HEK293T (cell line): ENCODE results near the gene TPO.

Experiments used
- BHLHE40 ChIP-seq: fragments of 450-650 bp; IDR thresholded peaks from 2 replicates; pipeline ENCODE4 v1.6.1; 2016; ENCODE audit warnings: mild to moderate bottlenecking, moderate library complexity, borderline replicate concordance
- CTBP1 ChIP-seq: fragments of 450-650 bp; IDR thresholded peaks from 2 replicates; pipeline ENCODE4 v1.6.1; 2016; ENCODE audit warnings: borderline replicate concordance
- ELF4 ChIP-seq: fragments of 450-650 bp; IDR thresholded peaks from 2 replicates; pipeline ENCODE4 v1.6.1; 2017; ENCODE audit warnings: antibody characterized with exemption
- FOXM1 ChIP-seq: fragments of 450-650 bp; IDR thresholded peaks from 2 replicates; pipeline ENCODE4 v1.6.1; 2017; ENCODE audit warnings: mild to moderate bottlenecking, borderline replicate concordance
- HDGF ChIP-seq: fragments of 450-650 bp; IDR thresholded peaks from 2 replicates; pipeline ENCODE4 v1.6.1; 2017; ENCODE audit warnings: antibody characterized with exemption, borderline replicate concordance
- SP1 ChIP-seq: fragments of 450-650 bp; IDR thresholded peaks from 2 replicates; pipeline ENCODE4 v1.6.1; 2017
- ZNF384 ChIP-seq: fragments of 450-650 bp; IDR thresholded peaks from 2 replicates; pipeline ENCODE4 v1.6.1; 2016

DNA sequence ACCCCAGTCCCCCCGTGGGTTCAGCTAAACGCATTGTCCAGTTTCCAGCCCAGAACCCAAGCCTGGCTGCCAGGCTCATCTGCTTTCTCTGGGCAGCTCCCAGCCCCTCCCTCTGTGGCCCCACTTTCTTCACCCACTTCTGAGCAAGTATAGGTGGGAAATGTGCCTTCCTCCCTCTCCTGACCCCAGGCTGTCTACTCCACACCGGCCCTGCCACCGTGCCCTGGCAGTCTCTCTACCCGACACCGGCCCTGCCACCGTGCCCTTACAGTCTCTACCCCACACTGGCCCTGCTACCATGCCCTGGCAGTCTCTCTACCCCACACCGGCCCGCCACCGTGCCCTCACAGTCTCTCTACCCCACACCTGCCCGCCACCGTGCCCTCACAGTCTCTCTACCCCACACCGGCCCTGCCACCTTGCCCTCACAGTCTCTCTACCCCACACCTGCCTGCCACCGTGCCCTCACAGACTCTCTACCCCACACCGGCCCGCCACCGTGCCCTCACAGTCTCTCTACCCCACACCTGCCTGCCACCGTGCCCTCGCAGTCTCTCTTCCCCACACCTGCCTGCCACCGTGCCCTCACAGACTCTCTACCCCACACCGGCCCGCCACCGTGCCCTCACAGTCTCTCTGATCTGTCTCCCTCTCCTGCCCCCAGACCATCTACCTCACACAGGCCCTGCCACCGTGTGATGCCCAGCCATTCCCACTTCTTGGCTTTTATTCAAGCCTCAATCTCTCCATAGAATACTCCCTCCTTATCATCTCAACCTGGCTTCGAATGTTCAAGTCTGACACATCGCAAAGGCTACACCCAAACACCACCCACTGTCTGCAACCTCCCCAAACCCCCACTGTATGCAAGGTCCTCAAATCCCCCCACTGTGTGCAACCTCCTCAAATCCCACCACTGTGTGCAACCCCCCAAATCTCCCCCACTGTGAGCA, 108.9 kb downstream of the TPO start:
- TF ChIP-seq SP1: no peak
- no peak for TF ChIP-seq ZNF384
- no peak for TF ChIP-seq BHLHE40
- TF ChIP-seq CTBP1: no peak
- TF ChIP-seq FOXM1: no peak
- TF ChIP-seq HDGF: no peak
- TF ChIP-seq ELF4: no peak
